Measurements from ENCODE around the gene MPND.

DNA sequence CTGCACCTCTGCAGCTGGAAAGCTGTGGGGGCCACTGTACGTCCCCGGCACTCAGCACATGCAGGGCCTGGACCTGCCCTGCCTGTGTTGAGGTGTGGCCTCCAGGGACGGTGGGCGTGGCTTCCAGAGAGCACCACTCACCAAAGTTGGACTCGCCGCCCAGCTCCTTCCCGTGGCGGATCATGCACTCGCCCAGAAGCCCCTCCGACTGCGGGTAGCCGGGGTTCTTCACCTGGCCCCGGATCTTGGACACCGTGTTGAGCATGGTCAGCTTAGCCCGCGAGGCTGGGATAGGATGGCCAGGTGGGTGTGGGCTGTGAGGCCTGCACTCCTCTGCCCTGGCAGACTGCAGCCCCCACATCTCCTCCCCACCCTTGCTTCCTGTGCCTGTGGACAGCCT lies 22.0 kb downstream of the MPND start:
- TF ChIP-seq, protein P1, sequence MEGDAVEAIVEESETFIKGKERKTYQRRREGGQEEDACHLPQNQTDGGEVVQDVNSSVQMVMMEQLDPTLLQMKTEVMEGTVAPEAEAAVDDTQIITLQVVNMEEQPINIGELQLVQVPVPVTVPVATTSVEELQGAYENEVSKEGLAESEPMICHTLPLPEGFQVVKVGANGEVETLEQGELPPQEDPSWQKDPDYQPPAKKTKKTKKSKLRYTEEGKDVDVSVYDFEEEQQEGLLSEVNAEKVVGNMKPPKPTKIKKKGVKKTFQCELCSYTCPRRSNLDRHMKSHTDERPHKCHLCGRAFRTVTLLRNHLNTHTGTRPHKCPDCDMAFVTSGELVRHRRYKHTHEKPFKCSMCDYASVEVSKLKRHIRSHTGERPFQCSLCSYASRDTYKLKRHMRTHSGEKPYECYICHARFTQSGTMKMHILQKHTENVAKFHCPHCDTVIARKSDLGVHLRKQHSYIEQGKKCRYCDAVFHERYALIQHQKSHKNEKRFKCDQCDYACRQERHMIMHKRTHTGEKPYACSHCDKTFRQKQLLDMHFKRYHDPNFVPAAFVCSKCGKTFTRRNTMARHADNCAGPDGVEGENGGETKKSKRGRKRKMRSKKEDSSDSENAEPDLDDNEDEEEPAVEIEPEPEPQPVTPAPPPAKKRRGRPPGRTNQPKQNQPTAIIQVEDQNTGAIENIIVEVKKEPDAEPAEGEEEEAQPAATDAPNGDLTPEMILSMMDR (IDR thresholded peaks at IDR 0.05) = no peak
- no peak for TF ChIP-seq ZFX (IDR thresholded peaks at IDR 0.05; ENCODE audit: borderline replicate concordance)

All from 22Rv1 (cell line).